HFFc6 (cell line): ENCODE measurements around the gene MLH3. TPM values are rescaled to one million over a fixed set of nuclear protein-coding genes. Genes with fewer than 3 reads are reported as not detected.

Experiments used
- DNase-seq: peaks from one replicate; pipeline ENCODE4 v3.0.0-alpha.2; 2018
- H3K27ac Mint-ChIP-seq: 2 replicates; pipeline ENCODE4 v1.8.0; 2020; ENCODE audit warnings: mild to moderate bottlenecking, mixed read lengths
- H3K27me3 Mint-ChIP-seq: 2 replicates; pipeline ENCODE4 v1.8.0; 2021; ENCODE audit warnings: mild to moderate bottlenecking, moderate library complexity, mixed read lengths; ENCODE audit not compliant: insufficient read depth
- H3K36me3 Mint-ChIP-seq: 2 replicates; pipeline ENCODE4 v1.8.0; 2021; ENCODE audit warnings: low read depth, mixed read lengths
- H3K4me1 Mint-ChIP-seq: 2 replicates; pipeline ENCODE4 v1.8.0; 2020; ENCODE audit warnings: low read depth, mixed read lengths
- H3K4me3 Mint-ChIP-seq: 2 replicates; pipeline ENCODE4 v1.8.0; 2020; ENCODE audit warnings: mild to moderate bottlenecking, moderate library complexity, mixed read lengths
- H3K9me3 Mint-ChIP-seq: 2 replicates; pipeline ENCODE4 v1.8.0; 2020; ENCODE audit warnings: mild to moderate bottlenecking, mixed read lengths
- CTCF ChIP-seq: fragments of 200-600 bp; sonication (generic); IDR thresholded peaks from 2 replicates; pipeline ENCODE4 v1.5.0; 2021; ENCODE audit warnings: antibody characterized with exemption, mild to moderate bottlenecking
- total RNA-seq, 6 experiments: library from RNA; stranded (reverse); fragmentation: NEBNext Ultra II Directional; extraction: Animal tissue kit (Norgen Biotek cat#: 25700); gene quantifications; 2 replicates in 1 of 6; 3 replicates in 5 of 6; pipeline ENCODE4 v1.2.3, GENCODE V29; 2021

Gene MLH3
- total RNA-seq, 6 experiments from 2014 or later = 5.4 to 11.6 (median 7.6) TPM

DNA sequence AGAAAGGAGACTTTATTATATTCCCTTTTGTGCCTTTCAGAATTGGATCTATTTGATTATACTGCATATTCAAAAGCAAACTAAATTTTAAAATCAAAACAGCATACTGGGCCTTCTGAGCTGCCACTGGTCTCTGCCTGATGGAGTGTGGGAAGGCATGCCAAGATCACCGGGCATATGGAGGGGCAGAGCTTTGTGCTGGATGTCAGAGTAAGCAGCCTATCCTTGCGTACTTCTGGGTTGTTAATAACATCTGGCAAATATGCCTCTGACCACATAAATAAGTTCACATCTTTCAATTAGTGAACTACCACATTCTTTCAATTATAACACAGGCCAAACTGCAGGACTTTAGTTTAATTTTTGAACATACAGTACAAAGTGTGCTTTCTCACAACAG, 18.3 kb downstream of the MLH3 start:
- no peak overlapping the region for H3K4me3 Mint-ChIP-seq
- no peaks in the 10 kb centered on the region for H3K9me3 Mint-ChIP-seq
- H3K4me1 Mint-ChIP-seq = peaks cover 14% of the 10 kb centered on the region; the same call in 1 of the 2 replicates
- H3K27ac Mint-ChIP-seq = no peak overlapping the region
- no peaks in the 10 kb centered on the region for H3K27me3 Mint-ChIP-seq
- no peak for DNase-seq
- H3K36me3 Mint-ChIP-seq = peaks cover 5% of the 10 kb centered on the region; the same call in 1 of the 2 replicates
- no peak for TF ChIP-seq CTCF

GRCh38 chr14:75030147-75030546, 21.1 kb downstream of the MLH3 start:
- H3K27me3 Mint-ChIP-seq = no peaks in the 10 kb centered on the region
- TF ChIP-seq CTCF = no peak
- H3K4me3 Mint-ChIP-seq = no peak overlapping the region
- DNase-seq = no peak
- H3K9me3 Mint-ChIP-seq = no peaks in the 10 kb centered on the region
- no peak overlapping the region for H3K27ac Mint-ChIP-seq
- H3K36me3 Mint-ChIP-seq = peaks cover 5% of the 10 kb centered on the region; the same call in 1 of the 2 replicates
- peaks cover 14% of the 10 kb centered on the region; the same call in 1 of the 2 replicates for H3K4me1 Mint-ChIP-seq

DNA sequence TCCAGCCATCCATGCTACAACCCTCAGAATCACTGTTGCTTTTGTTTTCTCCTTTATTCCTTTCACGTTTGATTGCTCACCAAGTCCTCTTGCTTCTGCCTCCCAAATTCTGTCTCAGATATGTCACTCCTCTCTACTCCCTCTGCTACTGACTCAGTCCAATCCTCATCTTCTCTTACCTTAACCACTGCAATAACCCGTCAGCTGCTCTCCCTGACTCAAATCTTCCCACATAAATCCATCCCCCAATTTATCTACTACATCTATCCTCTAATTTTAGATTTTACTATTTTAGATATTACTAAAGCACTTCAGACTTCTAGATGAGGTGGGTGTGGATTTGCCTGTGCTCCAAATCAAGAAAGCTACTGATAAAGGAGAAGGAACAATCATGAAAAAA, 25.4 kb downstream of the MLH3 start:
- peaks cover 12% of the 10 kb centered on the region; the same call in 1 of the 2 replicates for H3K36me3 Mint-ChIP-seq
- no peak for DNase-seq
- peaks cover 17% of the 10 kb centered on the region for H3K4me1 Mint-ChIP-seq
- no peaks in the 10 kb centered on the region; the same call in 1 of the 2 replicates for H3K27me3 Mint-ChIP-seq
- H3K27ac Mint-ChIP-seq = no peak overlapping the region
- TF ChIP-seq CTCF = no peak
- no peak overlapping the region for H3K4me3 Mint-ChIP-seq
- no peaks in the 10 kb centered on the region for H3K9me3 Mint-ChIP-seq

- no peaks in the 10 kb centered on the region for H3K9me3 Mint-ChIP-seq
- H3K27ac Mint-ChIP-seq = no peak overlapping the region
- no peak for DNase-seq
- no peaks in the 10 kb centered on the region; the same call in 1 of the 2 replicates for H3K27me3 Mint-ChIP-seq
- H3K4me3 Mint-ChIP-seq = no peak overlapping the region
- H3K36me3 Mint-ChIP-seq = peaks cover 16% of the 10 kb centered on the region; the same call in 1 of the 2 replicates
- no peak for TF ChIP-seq CTCF
- H3K4me1 Mint-ChIP-seq = peaks cover 14% of the 10 kb centered on the region
These were observed 26.2 kb downstream of the MLH3 start for GRCh38 chr14:75025082-75025481.

DNA sequence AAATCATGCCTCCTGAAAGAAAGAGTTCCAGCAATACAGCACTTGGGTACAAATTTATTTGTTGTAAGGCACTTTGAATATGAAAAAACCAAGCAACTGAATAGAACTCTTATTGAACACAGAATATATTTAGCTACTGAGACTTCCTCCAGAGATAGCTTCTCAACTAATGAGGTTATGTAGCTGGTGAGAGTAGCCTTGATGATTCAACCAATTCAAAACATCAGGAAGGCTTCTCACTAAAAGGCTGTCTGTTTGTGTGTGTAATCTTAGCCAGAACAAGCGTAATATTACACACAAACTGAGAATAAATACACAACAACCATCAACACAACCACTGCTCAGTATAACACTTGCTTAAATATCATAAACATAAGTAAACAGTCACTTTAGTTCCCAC, 28.2 kb downstream of the MLH3 start:
- Mint-ChIP-seq H3K27ac (no peak overlapping the region), H3K9me3 (no peaks in the 10 kb centered on the region), H3K36me3 (peaks cover 18% of the 10 kb centered on the region; the same call in 1 of the 2 replicates), H3K4me1 (peaks cover 18% of the 10 kb centered on the region), H3K27me3 (no peaks in the 10 kb centered on the region; the same call in 1 of the 2 replicates), H3K4me3 (no peak overlapping the region)
- TF ChIP-seq CTCF = no peak
- no peak for DNase-seq
